GM18499 (cell line): Measurements from ENCODE around the gene TSEN34.
"Not testable (repeated sequence)": the region's sequence is repeated elsewhere in the genome, so short reads cannot be mapped to it uniquely, and the experiment has no call there.

Experiments
- ATAC-seq: cut with Tn5 transposase; IDR thresholded peaks from one replicate; pipeline ENCODE4 v1.9.1; 2021; ENCODE audit warnings: moderate number of reproducible peaks; ENCODE audit not compliant: insufficient read depth, unreplicated experiment

The TSEN34 gene

GRCh38 chr19:54229146-54229545 is 38.0 kb downstream of the TSEN34 start:
- ATAC-seq: no peak

- ATAC-seq: no peak
Measured at GRCh38 chr19:54230031-54230430, 38.9 kb downstream of the TSEN34 start.

GRCh38 chr19:54231077-54231931 is 40.2 kb downstream of the TSEN34 start:
- ATAC-seq: no peak

- no peak for ATAC-seq
Measured at GRCh38 chr19:54233941-54234340, 42.8 kb downstream of the TSEN34 start.

GRCh38 chr19:54239491-54240371 is 48.6 kb downstream of the TSEN34 start:
- ATAC-seq: not testable (repeated sequence)

GRCh38 chr19:54240372-54241336 is 49.5 kb downstream of the TSEN34 start:
- not testable (repeated sequence) for ATAC-seq

GRCh38 chr19:54242234-54242633 is 51.1 kb downstream of the TSEN34 start:
- ATAC-seq: not testable (repeated sequence)

GRCh38 chr19:54242646-54243045 is 51.5 kb downstream of the TSEN34 start, which contains the start of gene LILRA6:
Gene LILRA6 (minus strand): TSS chr19:54242790.
- not testable (repeated sequence) for ATAC-seq

GRCh38 chr19:54243809-54244208 is 52.7 kb downstream of the TSEN34 start:
- not testable (repeated sequence) for ATAC-seq
